Measurements from ENCODE around the gene TANGO6.
"Not testable (repeated sequence)": the region's sequence is repeated elsewhere in the genome, so short reads cannot be mapped to it uniquely, and the experiment has no call there.

Gene TANGO6

DNA sequence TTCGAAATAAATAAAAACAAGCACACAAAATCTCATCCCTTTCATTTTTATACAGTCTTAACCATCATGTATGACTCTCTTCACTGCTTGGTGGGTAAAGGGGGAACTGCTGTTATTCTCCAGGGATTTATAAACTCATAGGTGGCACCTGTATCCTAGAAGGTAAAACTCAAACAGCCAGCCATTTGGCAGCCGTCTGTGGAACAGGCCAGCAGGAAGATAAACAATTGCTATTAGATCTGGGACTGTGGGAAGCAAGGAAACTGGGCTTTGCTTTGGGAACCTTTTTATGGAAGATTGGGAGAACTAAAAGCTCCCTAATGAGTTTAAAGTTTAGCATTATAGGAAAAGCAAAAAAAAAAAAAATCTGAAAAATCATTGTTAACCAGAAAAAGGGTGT lies 126.0 kb downstream of the TANGO6 start:
- DNase-seq (ENCODE audit: low spot score), result no peak

DNA sequence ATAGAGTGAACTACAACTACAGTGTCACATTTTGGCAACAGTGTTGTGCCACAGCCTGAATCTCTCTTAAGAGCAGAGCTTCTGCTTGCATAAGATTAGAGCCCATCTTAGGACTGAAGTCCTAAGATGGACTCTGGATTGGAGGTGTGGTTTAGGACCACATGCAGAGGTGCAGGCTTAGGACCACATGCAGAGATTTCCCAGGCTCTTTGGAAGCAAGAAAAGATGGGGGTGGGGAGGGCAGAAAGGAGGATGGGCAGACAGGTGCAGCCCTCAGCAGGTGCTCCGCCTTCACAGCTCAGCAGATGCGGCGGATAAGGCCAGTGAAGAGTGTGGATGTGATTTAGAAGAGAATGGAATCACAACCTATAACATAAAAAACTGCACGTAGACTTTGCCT lies 128.7 kb downstream of the TANGO6 start:
- DNase-seq (ENCODE audit: low spot score), result no peak

GRCh38 chr16:68972720-68973119 lies 129.4 kb downstream of the TANGO6 start:
- no peak for DNase-seq (ENCODE audit: low spot score)

GRCh38 chr16:68973611-68974120 lies 130.3 kb downstream of the TANGO6 start:
- DNase-seq (ENCODE audit: low spot score), result no peak

- no peak for DNase-seq (ENCODE audit: low spot score)
Observed at GRCh38 chr16:68978303-68978954, 135.1 kb downstream of the TANGO6 start.

DNA sequence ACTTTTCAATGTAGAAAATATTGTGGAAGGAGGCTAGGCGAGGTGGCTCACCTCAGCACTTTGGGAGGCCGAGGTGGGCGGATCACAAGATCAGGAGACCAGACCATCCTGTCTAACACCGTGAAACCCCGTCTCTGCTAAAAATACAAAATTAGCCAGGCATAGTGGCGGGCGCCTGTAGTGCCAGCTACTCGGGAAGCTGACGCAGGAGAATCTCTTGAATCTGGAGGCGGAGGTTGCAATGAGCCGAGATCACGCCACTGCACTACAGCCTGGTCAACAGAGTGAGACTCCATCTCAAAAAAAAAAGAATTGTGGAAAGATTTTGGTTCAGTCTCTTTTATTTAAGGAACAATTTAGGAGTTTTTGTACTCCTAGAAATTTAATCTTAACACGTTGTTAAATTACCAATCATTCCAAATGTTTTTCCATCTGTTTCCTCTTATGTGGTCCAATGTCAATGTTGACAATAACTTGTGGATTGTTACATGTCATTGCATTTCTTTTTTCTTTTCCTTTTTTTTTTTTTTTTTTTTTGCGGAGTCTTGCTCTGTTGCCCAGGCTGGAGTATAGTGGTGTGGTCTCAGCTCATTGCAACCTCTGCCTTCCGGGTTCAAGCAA lies 137.5 kb downstream of the TANGO6 start:
- DNase-seq (ENCODE audit: low spot score), result no peak

DNA sequence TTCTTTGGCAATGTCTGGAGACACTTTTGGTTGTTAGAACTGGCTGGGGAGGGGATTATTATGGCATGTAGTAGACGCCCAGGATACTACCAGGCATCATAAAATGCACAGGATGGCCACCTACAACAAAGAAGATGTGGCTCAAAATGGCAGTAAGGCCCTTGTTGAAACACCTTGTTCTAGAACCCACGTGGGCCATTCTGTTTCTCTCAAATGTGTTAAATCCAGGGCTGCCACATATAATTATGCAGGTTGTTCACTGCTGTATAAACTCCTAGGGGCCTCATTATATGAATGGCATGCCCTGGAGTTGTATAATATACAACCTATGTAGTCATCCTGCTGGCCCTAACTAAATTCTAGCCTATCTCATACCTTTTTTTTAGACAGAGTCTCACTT lies 138.6 kb downstream of the TANGO6 start:
- DNase-seq (ENCODE audit: low spot score), result no peak

DNA sequence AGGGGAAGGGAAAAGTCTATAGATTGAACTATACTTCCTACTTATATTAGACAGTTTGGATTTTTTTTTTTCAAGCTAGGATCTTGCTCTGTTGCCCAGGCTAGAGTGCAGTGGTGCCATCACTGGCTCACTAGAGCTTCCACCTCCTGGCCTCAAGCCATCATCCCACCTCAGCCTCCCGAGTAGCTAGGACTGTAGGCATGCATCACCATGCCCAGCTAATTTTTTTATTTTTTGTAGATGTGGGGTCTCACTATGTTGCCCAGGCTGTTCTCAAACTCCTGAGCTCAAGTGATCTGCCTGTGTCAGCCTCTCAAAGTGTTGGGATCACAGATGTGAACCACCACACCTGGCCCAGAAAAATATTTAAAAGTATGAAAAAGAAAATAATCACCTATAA lies 141.1 kb downstream of the TANGO6 start:
- DNase-seq (ENCODE audit: low spot score), result no peak

GRCh38 chr16:68985268-68985667 lies 141.9 kb downstream of the TANGO6 start:
- DNase-seq (ENCODE audit: low spot score), result no peak

- DNase-seq (ENCODE audit: low spot score), result no peak
Observed at GRCh38 chr16:68985855-68986254, 142.5 kb downstream of the TANGO6 start.

DNA sequence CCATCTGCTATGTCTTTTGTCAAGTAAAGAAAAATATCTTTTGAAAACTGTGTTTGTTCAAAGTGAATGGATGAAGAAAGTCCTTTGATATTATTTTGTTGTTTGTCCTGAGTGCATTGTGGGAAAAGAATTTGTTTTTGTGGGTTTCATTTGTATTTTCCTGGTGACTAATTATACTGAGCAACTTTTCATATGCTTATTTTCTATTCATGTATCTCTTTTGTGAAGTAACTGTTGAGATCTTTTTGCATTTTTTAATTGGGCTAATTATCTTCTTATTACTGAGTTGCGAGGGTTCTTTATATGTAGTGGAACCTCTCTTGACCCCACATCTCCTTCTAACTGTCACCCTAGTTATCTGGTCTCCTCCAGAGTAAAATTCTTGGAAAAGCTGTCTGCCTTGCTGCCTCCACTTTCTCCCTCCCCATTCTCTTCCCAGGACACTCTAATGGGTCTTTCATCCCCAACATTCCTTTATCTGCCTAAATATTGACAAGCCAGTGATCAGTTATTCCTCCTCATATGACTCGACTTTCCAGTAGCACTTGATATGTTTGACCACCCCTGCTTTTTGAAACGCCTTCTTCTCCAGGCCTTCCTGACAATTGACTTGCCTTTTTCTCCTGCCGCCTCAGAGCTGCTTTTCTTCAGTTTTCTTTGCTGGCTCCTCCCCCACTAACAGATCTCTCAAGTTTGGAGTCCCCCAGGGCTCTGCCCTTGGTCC lies 144.6 kb downstream of the TANGO6 start:
- DNase-seq (ENCODE audit: low spot score), result no peak

- DNase-seq (ENCODE audit: low spot score), result not testable (repeated sequence)
Observed at GRCh38 chr16:68990172-68990845, 147.0 kb downstream of the TANGO6 start.

- no peak for DNase-seq (ENCODE audit: low spot score)
Observed at GRCh38 chr16:68991075-68991474, 147.7 kb downstream of the TANGO6 start.

DNA sequence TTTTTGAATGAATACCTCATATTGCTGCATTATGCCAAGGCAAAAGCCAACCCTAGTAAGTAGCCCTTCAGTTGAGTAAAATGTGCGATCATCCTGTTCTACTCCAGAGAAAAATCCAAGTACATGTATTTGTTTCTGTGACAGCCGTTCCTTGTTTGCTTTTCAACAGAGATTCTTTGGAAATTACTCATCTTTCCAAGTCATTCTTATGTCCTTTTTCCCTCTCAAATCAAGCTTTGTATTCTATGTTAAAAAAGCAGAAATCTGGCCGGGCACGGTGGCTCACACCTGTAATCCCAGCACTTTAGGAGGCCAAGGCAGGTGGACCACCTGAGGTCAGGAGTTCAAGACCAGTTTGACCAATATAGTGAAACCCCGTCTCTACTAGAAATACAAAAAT lies 149.2 kb downstream of the TANGO6 start:
- DNase-seq (ENCODE audit: low spot score), result no peak

- DNase-seq (ENCODE audit: low spot score), result no peak
Observed at GRCh38 chr16:68993456-68993855, 150.1 kb downstream of the TANGO6 start.

GRCh38 chr16:68993885-68994284 lies 150.6 kb downstream of the TANGO6 start:
- DNase-seq (ENCODE audit: low spot score), result no peak

- no peak for DNase-seq (ENCODE audit: low spot score)
Observed at GRCh38 chr16:68994324-68994723, 151.0 kb downstream of the TANGO6 start.

DNA sequence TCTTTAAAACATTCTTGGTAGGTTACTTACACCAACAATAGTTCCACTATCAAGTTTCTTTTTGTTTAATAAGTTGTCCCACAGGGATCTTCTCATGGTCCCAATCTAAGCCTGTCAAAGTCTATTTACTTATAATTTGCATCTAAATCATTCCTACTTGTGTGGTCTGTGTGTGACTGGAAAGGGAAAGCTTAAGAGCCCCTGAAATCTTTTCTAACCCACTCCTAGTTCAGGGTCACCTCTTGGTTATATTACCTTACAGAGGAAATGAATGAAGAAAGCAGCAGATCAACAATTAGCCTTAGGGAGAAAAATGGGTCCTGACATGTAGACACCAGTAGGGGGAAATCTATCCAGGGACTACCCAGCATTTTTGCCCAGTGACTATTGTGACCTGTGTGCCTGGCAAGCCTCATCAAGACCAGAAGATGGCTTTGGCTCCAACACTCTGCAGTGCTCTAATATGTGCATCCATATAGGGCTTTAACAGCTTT lies 151.7 kb downstream of the TANGO6 start:
- no peak for DNase-seq (ENCODE audit: low spot score)

- no peak for DNase-seq (ENCODE audit: low spot score)
Observed at GRCh38 chr16:68997564-68997963, 154.2 kb downstream of the TANGO6 start.

- no peak for DNase-seq (ENCODE audit: low spot score)
Observed at GRCh38 chr16:68999114-68999513, 155.8 kb downstream of the TANGO6 start.

DNA sequence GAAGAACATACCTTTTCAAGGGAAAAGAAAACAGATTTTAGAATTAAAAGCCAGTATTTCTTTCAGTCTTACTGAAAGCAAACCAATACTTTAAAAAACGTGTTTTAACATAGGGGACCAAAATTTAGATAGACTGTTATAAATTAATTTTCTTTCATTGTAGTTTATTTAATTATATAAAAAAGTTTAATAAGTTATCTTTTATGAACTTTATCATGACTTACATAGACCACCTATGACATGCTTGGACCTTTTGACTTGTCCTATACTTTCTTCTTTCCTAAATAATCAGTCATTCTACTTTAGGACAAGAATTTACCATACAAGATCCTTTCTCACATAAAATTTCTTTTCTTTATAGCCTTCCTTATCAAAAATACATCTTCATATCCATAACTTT lies 160.2 kb downstream of the TANGO6 start:
- no peak for DNase-seq (ENCODE audit: low spot score)

DNA sequence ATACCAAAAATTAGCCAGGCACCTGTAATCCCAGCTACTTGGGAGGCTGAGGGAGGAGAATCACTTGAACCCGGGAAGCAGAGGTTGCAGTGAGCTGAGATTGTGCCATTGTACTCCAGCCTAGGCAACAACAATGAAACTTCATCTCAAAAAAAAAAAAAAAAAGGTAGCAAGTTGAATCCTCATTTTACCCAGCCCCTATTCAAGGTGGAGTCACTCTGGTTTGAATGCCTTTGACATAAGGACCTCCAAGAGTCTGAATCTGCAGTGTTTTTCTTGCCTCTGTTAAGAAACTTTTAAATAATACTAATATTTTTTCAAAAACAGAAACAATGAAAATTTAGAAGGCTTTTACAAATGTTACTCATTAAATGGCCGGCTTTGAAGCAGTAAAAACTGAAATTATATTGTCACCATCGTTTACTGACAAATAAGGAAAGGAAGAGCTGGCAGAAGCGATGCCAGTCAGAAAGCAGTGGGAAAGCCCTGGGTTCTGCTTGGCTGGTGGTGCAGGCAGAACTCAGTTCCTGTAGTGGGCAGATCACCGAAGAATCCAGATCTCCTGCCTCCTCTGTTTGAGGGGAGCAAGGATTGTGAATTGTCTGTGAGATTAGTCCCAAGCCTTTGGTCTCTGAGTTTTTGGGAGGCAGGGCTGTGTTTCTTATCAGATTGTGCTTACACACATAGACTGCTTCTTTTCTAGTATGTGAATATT lies 162.5 kb downstream of the TANGO6 start:
- no peak for DNase-seq (ENCODE audit: low spot score)

Measured in putamen (tissue), 1 donor.